BLaER1 treated with 17β-estradiol and CSF1 and Interleukin-3, amounts not matched to agents 10 nM and 100 nM (cell line): ENCODE data around the gene RPL36A.

Experiments
- H3K27ac ChIP-seq, 11 experiments: shearing (Covaris generic); formaldehyde crosslinking; 2 replicates each; pipeline ENCODE4 v1.8.1; 2022
- H3K27me3 ChIP-seq, 11 experiments: shearing (Covaris generic); formaldehyde crosslinking; 2 replicates each; pipeline ENCODE4 v1.8.1; 2022
- H3K36me3 ChIP-seq, 11 experiments: shearing (Covaris generic); formaldehyde crosslinking; 2 replicates each; pipeline ENCODE4 v1.8.1; 2022
- H3K4me1 ChIP-seq, 10 experiments: shearing (Covaris generic); formaldehyde crosslinking; 2 replicates each; pipeline ENCODE4 v1.8.1; 2022
- H3K4me2 ChIP-seq, 11 experiments: shearing (Covaris generic); formaldehyde crosslinking; 2 replicates each; pipeline ENCODE4 v1.8.1; 2022
- H3K4me3 ChIP-seq, 10 experiments: shearing (Covaris generic); formaldehyde crosslinking; 2 replicates each; pipeline ENCODE4 v1.8.1; 2022
- H3K9ac ChIP-seq, 11 experiments: shearing (Covaris generic); formaldehyde crosslinking; 2 replicates each; pipeline ENCODE4 v1.8.1; 2022
- H3K9me3 ChIP-seq, 11 experiments: shearing (Covaris generic); formaldehyde crosslinking; replicated peaks in 1 of 11; 2 replicates each; pipeline ENCODE4 v1.8.1; 2022
- H4K20me1 ChIP-seq, 11 experiments: shearing (Covaris generic); formaldehyde crosslinking; 2 replicates each; pipeline ENCODE4 v1.8.1; 2022
- Cebpa-rat ChIP-seq, 11 experiments: shearing (Covaris generic); IDR thresholded peaks; 2 replicates each; pipeline ENCODE4 v1.8.1; 2022

RPL36A gene

GRCh38 chrX:101410461-101410860 is 19.6 kb downstream of the RPL36A start:
- peaks cover 0 to 12% (median 5%) of the 10 kb centered on the region in 11 experiments; a peak in 5 of 22 replicates for H3K9me3 ChIP-seq
- H3K4me2 ChIP-seq, result peak overlapping the region; percentile 33 to 77 (median 68); a peak in 21 of 22 replicates
- no peak for TF ChIP-seq Cebpa-rat (IDR thresholded peaks at IDR 0.05)
- H3K4me3 ChIP-seq, result peak overlapping the region in 5 of 10 experiments; percentile 55 to 81 (median 71); a peak in 7 of 20 replicates
- peak overlapping the region in 5 of 11 experiments; percentile 0 to 95 (median 94); a peak in 7 of 22 replicates for H3K9ac ChIP-seq
- H3K36me3 ChIP-seq, result peaks cover 12 to 30% (median 17%) of the 10 kb centered on the region in 11 experiments
- peak overlapping the region in 1 of 11 experiments; percentile 4; a peak in 1 of 22 replicates for H3K27ac ChIP-seq
- H3K4me1 ChIP-seq, result peaks cover 15 to 52% (median 25%) of the 10 kb centered on the region in 10 experiments
- peaks cover 0 to 27% (median 11%) of the 10 kb centered on the region in 11 experiments; a peak in 11 of 22 replicates for H4K20me1 ChIP-seq
- H3K27me3 ChIP-seq, result no peaks in the 10 kb centered on the region

DNA sequence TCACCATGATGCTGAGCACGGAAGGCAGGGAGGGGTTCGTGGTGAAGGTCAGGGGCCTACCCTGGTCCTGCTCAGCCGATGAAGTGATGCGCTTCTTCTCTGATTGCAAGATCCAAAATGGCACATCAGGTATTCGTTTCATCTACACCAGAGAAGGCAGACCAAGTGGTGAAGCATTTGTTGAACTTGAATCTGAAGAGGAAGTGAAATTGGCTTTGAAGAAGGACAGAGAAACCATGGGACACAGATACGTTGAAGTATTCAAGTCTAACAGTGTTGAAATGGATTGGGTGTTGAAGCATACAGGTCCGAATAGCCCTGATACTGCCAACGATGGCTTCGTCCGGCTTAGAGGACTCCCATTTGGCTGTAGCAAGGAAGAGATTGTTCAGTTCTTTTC is 21.2 kb downstream of the RPL36A start:
- Histone ChIP-seq H4K20me1 (peaks cover 0 to 27% (median 11%) of the 10 kb centered on the region in 11 experiments; a peak in 11 of 22 replicates), H3K27me3 (no peaks in the 10 kb centered on the region), H3K4me1 (peaks cover 21 to 59% (median 26%) of the 10 kb centered on the region in 10 experiments), H3K36me3 (peaks cover 12 to 27% (median 16%) of the 10 kb centered on the region in 11 experiments), H3K27ac (no peak overlapping the region), H3K9ac (no peak overlapping the region), H3K4me2 (peak overlapping the region in 5 of 11 experiments; percentile 1 to 66 (median 47); a peak in 8 of 22 replicates), H3K9me3 (peaks cover 0 to 12% (median 5%) of the 10 kb centered on the region in 11 experiments; a peak in 4 of 22 replicates), H3K4me3 (no peak overlapping the region)
- no peak for TF ChIP-seq Cebpa-rat (IDR thresholded peaks at IDR 0.05)

DNA sequence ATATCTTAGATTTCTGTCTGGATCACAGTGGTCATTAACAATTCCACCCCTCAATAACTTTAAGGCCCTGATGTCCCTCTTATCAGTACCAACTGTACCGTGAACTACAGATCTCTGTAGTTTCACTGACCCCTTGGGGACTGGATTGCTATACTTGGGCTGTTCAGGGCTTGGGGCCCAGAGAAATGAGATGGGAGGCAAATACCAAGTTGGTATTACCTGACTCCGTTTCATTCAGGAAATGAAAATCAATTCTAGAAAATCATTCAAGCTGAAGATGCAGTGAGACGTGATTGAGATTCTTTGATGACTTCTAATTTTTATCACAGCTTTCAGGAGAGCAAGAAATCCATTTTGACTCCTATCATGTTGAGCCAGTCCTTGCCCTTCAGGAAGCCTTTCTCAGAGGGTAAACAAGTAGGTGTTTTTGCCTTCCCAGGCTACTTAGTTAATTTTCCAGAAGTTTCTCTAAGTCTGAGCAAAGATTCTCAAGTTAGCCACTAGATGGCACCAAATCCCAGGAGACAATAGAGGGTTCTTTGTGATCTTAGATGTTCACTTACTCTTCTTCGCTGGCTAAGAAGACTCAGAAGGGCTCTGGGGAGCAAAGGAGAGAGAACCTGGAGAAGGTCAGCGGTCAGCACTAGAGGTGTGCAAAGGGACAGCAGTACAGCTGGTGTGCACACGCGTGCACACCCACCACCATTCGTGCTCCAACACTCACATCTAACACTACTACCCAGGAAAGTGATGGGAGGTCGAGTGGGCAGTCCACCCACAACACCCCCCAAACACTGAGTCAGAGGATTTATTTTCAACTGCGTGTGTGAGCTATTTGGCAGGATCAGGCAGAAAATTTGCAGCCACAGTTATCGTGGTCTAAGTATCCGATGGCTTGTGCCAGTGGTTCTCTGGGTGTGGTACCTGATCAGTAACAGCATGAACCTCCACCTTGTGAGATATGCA is 24.7 kb downstream of the RPL36A start:
- no peak for TF ChIP-seq Cebpa-rat (IDR thresholded peaks at IDR 0.05)
- Histone ChIP-seq H3K4me2 (peak overlapping the region; percentile 28 to 71 (median 50)), H4K20me1 (peaks cover 0 to 23% (median 11%) of the 10 kb centered on the region in 11 experiments; a peak in 11 of 22 replicates), H3K9ac (peak overlapping the region; percentile 7 to 67 (median 40); a peak in 16 of 22 replicates), H3K27me3 (peaks cover 0 to 15% (median 9%) of the 10 kb centered on the region in 11 experiments; a peak in 9 of 22 replicates), H3K4me1 (peaks cover 18 to 65% (median 26%) of the 10 kb centered on the region in 10 experiments), H3K27ac (peak overlapping the region in 10 of 11 experiments; percentile 15 to 58 (median 36); a peak in 12 of 22 replicates), H3K9me3 (no peaks in the 10 kb centered on the region), H3K4me3 (no peak overlapping the region), H3K36me3 (peaks cover 12 to 27% (median 16%) of the 10 kb centered on the region in 11 experiments)

- H3K36me3 ChIP-seq, result peaks cover 12 to 27% (median 15%) of the 10 kb centered on the region in 11 experiments
- TF ChIP-seq Cebpa-rat (IDR thresholded peaks at IDR 0.05), result no peak
- H3K9ac ChIP-seq, result no peak overlapping the region
- H4K20me1 ChIP-seq, result peaks cover 0 to 16% (median 9%) of the 10 kb centered on the region in 11 experiments; a peak in 9 of 22 replicates
- peak overlapping the region in 1 of 11 experiments; percentile 83; a peak in 2 of 22 replicates for H3K4me2 ChIP-seq
- H3K27ac ChIP-seq, result no peak overlapping the region
- peaks cover 13 to 54% (median 20%) of the 10 kb centered on the region in 10 experiments for H3K4me1 ChIP-seq
- H3K27me3 ChIP-seq, result peaks cover 0 to 15% (median 9%) of the 10 kb centered on the region in 11 experiments; a peak in 9 of 22 replicates
- H3K4me3 ChIP-seq, result no peak overlapping the region
- no peaks in the 10 kb centered on the region for H3K9me3 ChIP-seq
Measured at GRCh38 chrX:101416691-101417090, 25.9 kb downstream of the RPL36A start.

- TF ChIP-seq Cebpa-rat (IDR thresholded peaks at IDR 0.05), result no peak
- peaks cover 13 to 49% (median 19%) of the 10 kb centered on the region in 10 experiments for H3K4me1 ChIP-seq
- H3K4me3 ChIP-seq, result no peak overlapping the region
- H3K36me3 ChIP-seq, result peaks cover 9 to 23% (median 11%) of the 10 kb centered on the region in 11 experiments
- peaks cover 0 to 11% (median 4%) of the 10 kb centered on the region in 11 experiments; a peak in 9 of 22 replicates for H4K20me1 ChIP-seq
- H3K4me2 ChIP-seq, result peak overlapping the region in 4 of 11 experiments; percentile 69 to 83 (median 75); a peak in 5 of 22 replicates
- H3K9me3 ChIP-seq, result no peaks in the 10 kb centered on the region
- H3K27me3 ChIP-seq, result peaks cover 0 to 15% (median 9%) of the 10 kb centered on the region in 11 experiments; a peak in 9 of 22 replicates
- peak overlapping the region in 1 of 11 experiments; percentile 90; a peak in 3 of 22 replicates for H3K27ac ChIP-seq
- 0 out of 22 replicates have a peak overlapping the region, but pooled peaks of 1 of the 11 experiments have one; percentile 92 for H3K9ac ChIP-seq
Measured at GRCh38 chrX:101417190-101417589, 26.4 kb downstream of the RPL36A start.

GRCh38 chrX:101417981-101418841 is 27.4 kb downstream of the RPL36A start:
- peaks cover 0 to 15% (median 9%) of the 10 kb centered on the region in 11 experiments; a peak in 9 of 22 replicates for H3K27me3 ChIP-seq
- TF ChIP-seq Cebpa-rat (IDR thresholded peaks at IDR 0.05), result no peak
- peak overlapping the region; percentile 73 to 93 (median 82) for H3K9ac ChIP-seq
- peak overlapping the region; percentile 63 to 83 (median 76) for H3K4me2 ChIP-seq
- H3K27ac ChIP-seq, result peak overlapping the region; percentile 70 to 93 (median 81)
- peaks cover 0 to 12% (median under 1%) of the 10 kb centered on the region in 11 experiments; a peak in 11 of 22 replicates for H3K36me3 ChIP-seq
- H3K9me3 ChIP-seq, result no peaks in the 10 kb centered on the region
- H3K4me1 ChIP-seq, result peaks cover 13 to 39% (median 18%) of the 10 kb centered on the region in 10 experiments
- peaks cover 0 to under 1% (median 0%) of the 10 kb centered on the region in 11 experiments; a peak in 1 of 22 replicates for H4K20me1 ChIP-seq
- peak overlapping the region; percentile 50 to 72 (median 61) for H3K4me3 ChIP-seq

DNA sequence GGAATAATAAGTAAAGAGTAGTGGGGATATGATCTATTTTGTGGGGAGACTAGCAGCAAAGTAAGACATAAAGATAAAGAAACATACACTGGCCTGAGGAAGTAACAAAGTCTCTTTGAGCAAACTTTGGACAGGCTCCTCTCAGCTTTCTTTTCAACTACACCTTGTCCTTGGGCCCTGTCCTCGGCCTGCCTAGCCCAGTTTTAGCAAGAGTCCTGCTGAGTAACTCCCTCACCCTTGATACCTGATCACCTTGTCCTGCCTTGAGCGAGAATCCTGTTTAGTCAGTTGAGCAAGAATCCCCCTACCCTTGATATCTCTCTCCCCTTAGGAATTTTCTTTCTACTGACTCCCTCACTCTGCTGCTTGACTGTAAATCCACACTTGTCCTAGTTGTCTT is 28.7 kb downstream of the RPL36A start:
- Histone ChIP-seq H3K4me3 (no peak overlapping the region), H3K4me2 (peak overlapping the region in 3 of 11 experiments; percentile 69 to 83 (median 80); a peak in 4 of 22 replicates), H3K36me3 (0 out of 22 replicates have a peak, but pooled peaks cover 0 to 9% (median 0%) of the 10 kb centered on the region in 11 experiments), H3K4me1 (peaks cover 13 to 30% (median 18%) of the 10 kb centered on the region in 10 experiments), H3K27me3 (peaks cover 0 to 15% (median 9%) of the 10 kb centered on the region in 11 experiments; a peak in 9 of 22 replicates), H3K9me3 (no peaks in the 10 kb centered on the region), H4K20me1 (no peaks in the 10 kb centered on the region), H3K9ac (no peak overlapping the region), H3K27ac (no peak overlapping the region)
- no peak for TF ChIP-seq Cebpa-rat (IDR thresholded peaks at IDR 0.05)
